Embryonic facial prominence (tissue), 1 donor: ENCODE measurements around the gene BSG.
"Not testable (repeated sequence)": the region's sequence is repeated elsewhere in the genome, so short reads cannot be mapped to it uniquely, and the experiment has no call there.

ENCODE experiments used
- DNase-seq: peaks from one replicate; pipeline ENCODE4 v3.0.0-alpha.2; 2016; ENCODE audit errors: extremely low spot score

Gene BSG

GRCh38 chr19:572743-573518, 535 bp downstream of the BSG start:
- DNase-seq = no peak

GRCh38 chr19:573519-573825, 1.1 kb downstream of the BSG start:
- no peak for DNase-seq

GRCh38 chr19:574658-575526, 2.5 kb downstream of the BSG start:
- DNase-seq = no peak

- no peak for DNase-seq
Observed at GRCh38 chr19:575527-576506, 3.4 kb downstream of the BSG start.

- no peak for DNase-seq
Observed at GRCh38 chr19:576768-577438, 4.5 kb downstream of the BSG start.

- no peak for DNase-seq
Observed at GRCh38 chr19:577439-578392, 5.3 kb downstream of the BSG start.

GRCh38 chr19:579111-579841, 6.9 kb downstream of the BSG start:
- no peak for DNase-seq

- DNase-seq = no peak
Observed at GRCh38 chr19:579842-580155, 7.4 kb downstream of the BSG start.

- DNase-seq = no peak
Observed at GRCh38 chr19:580274-580835, 8.0 kb downstream of the BSG start.

- DNase-seq = no peak
Observed at GRCh38 chr19:581399-582111, 9.2 kb downstream of the BSG start.

- no peak for DNase-seq
Observed at GRCh38 chr19:582497-583197, 10.3 kb downstream of the BSG start.

- DNase-seq = no peak
Observed at GRCh38 chr19:583198-583967, 11.0 kb downstream of the BSG start.

GRCh38 chr19:583968-584239, 11.5 kb downstream of the BSG start:
- no peak for DNase-seq

GRCh38 chr19:584240-585001, 12.0 kb downstream of the BSG start:
- DNase-seq = no peak

GRCh38 chr19:585146-585545, 12.8 kb downstream of the BSG start:
- not testable (repeated sequence) for DNase-seq

- DNase-seq = no peak
Observed at GRCh38 chr19:585551-586110, 13.2 kb downstream of the BSG start.
